K562 (cell line): ENCODE data around the gene SMG6. TPM values are rescaled to one million over a fixed set of nuclear protein-coding genes. Genes with fewer than 3 reads are reported as not detected.

ENCODE experiments used
- CCNT2 ChIP-seq: IDR thresholded peaks from 2 replicates; pipeline ENCODE4 v1.6.1; 2011; ENCODE audit warnings: borderline replicate concordance, low read depth, mild to moderate bottlenecking, moderate library complexity, mixed read lengths, low read length; ENCODE audit not compliant: insufficient read length; ENCODE audit errors: extremely low read depth
- HOMEZ ChIP-seq: fragments of 250-450 bp; sonication (Bioruptor Pico); IDR thresholded peaks from 2 replicates; pipeline ENCODE4 v1.4.0; 2020; ENCODE audit warnings: mild to moderate bottlenecking, moderate library complexity
- KDM1A ChIP-seq, 2 experiments: fragments of 450-650 bp; IDR thresholded peaks; 2 replicates each; pipeline ENCODE4 v1.6.1; 2016; ENCODE audit warnings: mild to moderate bottlenecking in 2 of 2
- POLR2A ChIP-seq: fragments of 450-650 bp; conservative IDR thresholded peaks from 2 replicates; pipeline ENCODE4 v1.6.1; 2016
- POLR2H ChIP-seq: IDR thresholded peaks from 2 replicates; pipeline ENCODE4 v1.6.1; 2016; ENCODE audit warnings: missing genetic modification characterization, low read depth, mild to moderate bottlenecking, control low read depth, missing compliant biosample characterization, moderate library complexity
- RAD21 ChIP-seq, 2 experiments: fragments of 250-450 bp in 1 of 2; fragments of 450-650 bp in 1 of 2; sonication (Bioruptor Pico) in 1 of 2; formaldehyde crosslinking in 1 of 2; IDR thresholded peaks in 1 of 2; conservative IDR thresholded peaks in 1 of 2; 2 replicates each; pipeline versions ENCODE4 v1.4.0 to v1.8.0; 2020 to 2022; ENCODE audit warnings: mild to moderate bottlenecking in 2 of 2, moderate library complexity in 1 of 2
- RFX7 ChIP-seq: fragments of 250-450 bp; sonication (Bioruptor Pico); IDR thresholded peaks from 2 replicates; pipeline ENCODE4 v1.5.1; 2021; ENCODE audit warnings: mild to moderate bottlenecking
- SNRNP70 ChIP-seq: fragments of 200-400 bp; formaldehyde crosslinking; optimal IDR thresholded peaks from 2 replicates; pipeline ENCODE3; 2017; ENCODE audit warnings: low read depth, low read length
- ZFP91 ChIP-seq: sonication (generic); formaldehyde crosslinking; IDR thresholded peaks from 2 replicates; pipeline ENCODE4 v1.8.0; 2022; ENCODE audit warnings: mild to moderate bottlenecking, missing genetic modification reagents
- ZKSCAN1 ChIP-seq: fragments of 150-350 bp; IDR thresholded peaks from 2 replicates; pipeline ENCODE4 v1.6.1; 2016; ENCODE audit warnings: low read depth, low read length
- ZNF124 ChIP-seq: sonication (generic); formaldehyde crosslinking; IDR thresholded peaks from 2 replicates; pipeline ENCODE4 v1.8.1; 2022; ENCODE audit warnings: missing genetic modification reagents
- ZNF609 ChIP-seq: sonication (generic); formaldehyde crosslinking; IDR thresholded peaks from 2 replicates; pipeline ENCODE4 v1.8.1; 2023; ENCODE audit warnings: missing genetic modification reagents, mild to moderate bottlenecking, borderline replicate concordance
- polyA plus RNA-seq, 8 experiments: library from polyadenylated mRNA; depleted of rRNA in 4 of 8; stranded (reverse) in 5 of 8; unstranded in 3 of 8; fragments of >200 nt; fragmentation: Nextera tagmentation in 2 of 8; fragmentation: Illumina TruSeq in 1 of 8; extraction: Ambion mirVana in 2 of 8; extraction: Trizol in 1 of 8; gene quantifications; 2 replicates each; pipeline versions ENCODE4 v1.2.1 to v1.2.3, GENCODE V29; 2011 to 2014; ENCODE audit warnings: inconsistent platforms in 1 of 8, missing spikeins in 1 of 8
- total RNA-seq, 7 experiments: library from RNA; depleted of rRNA in 6 of 7; stranded (reverse); fragments of >200 nt in 6 of 7; fragmentation: Illumina TruSeq in 2 of 7; extraction: Trizol in 2 of 7; gene quantifications; 2 replicates each; pipeline versions ENCODE4 v1.2.1 to v1.2.3, GENCODE V29; 2011 to 2021; ENCODE audit warnings: low replicate concordance in 1 of 7
- TF ChIP-seq, protein P1 (sequence below): fragments of 250-450 bp; sonication (Bioruptor Pico); IDR thresholded peaks from 2 replicates; pipeline ENCODE4 v1.5.0; 2021; ENCODE audit warnings: mild to moderate bottlenecking, moderate library complexity
- TF ChIP-seq, protein P2 (sequence below), 2 experiments: fragments of 450-650 bp; IDR thresholded peaks; 2 replicates each; pipeline ENCODE4 v1.6.1; 2016

SMG6 gene
- total and polyA plus RNA-seq, 9 of the 15 experiments (the other 6 are each of a cell fraction or from before 2014, with no cell fraction given): 0.44 to 13.9 (median 6.0) TPM

GRCh38 chr17:2192367-2193057 is 111.1 kb downstream of the SMG6 start (continued):
- TF ChIP-seq ZNF609 (no peak), ZFP91 (no peak), ZKSCAN1 (no peak), RAD21 (CRISPR knock-in tag; conservative IDR thresholded peaks at IDR 0.05 in 1 of 2, IDR thresholded peaks at IDR 0.05 in 1 of 2) (no peak), POLR2A (no peak), SNRNP70 (no peak), RFX7 (CRISPR knock-in tag) (no peak), HOMEZ (CRISPR knock-in tag) (no peak), CCNT2 (no peak), ZNF124 (CRISPR knock-in tag) (no peak), KDM1A (IDR thresholded peaks at IDR 0.05) (no peak), POLR2H (no peak)
- TF ChIP-seq, protein P1, sequence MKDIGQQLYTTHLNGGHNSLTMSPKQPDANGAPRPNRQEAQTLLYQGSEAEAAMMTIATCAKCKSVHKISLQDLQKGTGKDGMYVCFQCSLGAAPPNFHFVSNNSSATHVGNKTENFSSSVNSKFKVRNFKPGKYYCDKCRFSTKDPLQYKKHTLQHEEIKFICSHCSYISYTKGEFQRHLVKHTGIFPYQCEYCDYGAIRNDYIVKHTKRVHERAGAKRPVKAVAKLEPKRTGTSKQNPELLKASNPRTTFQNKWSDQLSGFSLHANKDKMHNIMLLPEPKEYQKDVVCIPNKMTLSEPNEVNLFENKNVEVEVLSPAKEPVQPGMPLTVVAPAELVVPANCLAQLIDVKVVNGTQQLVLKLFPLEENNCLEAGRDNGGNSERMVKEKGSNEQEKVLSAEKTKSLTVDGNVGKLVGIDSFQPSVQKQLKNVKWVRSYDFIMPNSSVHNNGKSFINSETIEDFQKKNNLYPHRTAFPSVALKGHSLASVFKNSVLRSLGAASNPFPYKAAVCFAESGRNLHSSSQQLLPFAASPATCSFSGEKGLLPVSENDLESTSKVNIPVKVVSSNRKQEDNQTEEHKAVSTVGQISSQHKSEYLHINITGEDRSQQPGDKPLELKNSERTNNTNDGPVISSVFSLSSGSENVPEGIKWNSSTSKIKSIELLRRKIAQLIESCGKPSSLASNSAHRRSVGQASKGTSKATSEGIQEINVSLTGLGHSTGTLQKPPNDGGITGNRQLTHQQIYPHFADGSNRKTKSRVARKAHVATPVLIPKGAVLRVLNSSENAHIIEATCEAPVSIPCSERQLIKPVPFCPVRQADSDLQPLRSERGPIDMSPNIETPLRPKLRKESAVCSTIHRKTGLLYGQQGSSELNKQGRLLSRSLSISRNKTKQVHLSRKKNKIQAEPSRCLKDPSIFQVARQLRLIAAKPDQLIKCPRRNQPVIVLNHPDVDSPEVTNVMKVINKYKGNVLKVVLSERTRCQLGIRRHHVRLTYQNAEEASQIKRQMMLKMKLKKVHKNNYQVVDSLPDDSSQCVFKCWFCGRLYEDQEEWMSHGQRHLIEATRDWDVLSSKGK (CRISPR knock-in tag): no peak
- TF ChIP-seq, protein P2, sequence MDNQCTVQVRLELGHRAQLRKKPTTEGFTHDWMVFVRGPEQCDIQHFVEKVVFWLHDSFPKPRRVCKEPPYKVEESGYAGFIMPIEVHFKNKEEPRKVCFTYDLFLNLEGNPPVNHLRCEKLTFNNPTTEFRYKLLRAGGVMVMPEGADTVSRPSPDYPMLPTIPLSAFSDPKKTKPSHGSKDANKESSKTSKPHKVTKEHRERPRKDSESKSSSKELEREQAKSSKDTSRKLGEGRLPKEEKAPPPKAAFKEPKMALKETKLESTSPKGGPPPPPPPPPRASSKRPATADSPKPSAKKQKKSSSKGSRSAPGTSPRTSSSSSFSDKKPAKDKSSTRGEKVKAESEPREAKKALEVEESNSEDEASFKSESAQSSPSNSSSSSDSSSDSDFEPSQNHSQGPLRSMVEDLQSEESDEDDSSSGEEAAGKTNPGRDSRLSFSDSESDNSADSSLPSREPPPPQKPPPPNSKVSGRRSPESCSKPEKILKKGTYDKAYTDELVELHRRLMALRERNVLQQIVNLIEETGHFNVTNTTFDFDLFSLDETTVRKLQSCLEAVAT (IDR thresholded peaks at IDR 0.05): no peak
